Ishikawa (cell line): Measurements from ENCODE around the gene HIBADH.

Source experiments
- CEBPB ChIP-seq: IDR thresholded peaks from 2 replicates; pipeline ENCODE4 v1.6.1; 2012
- CREB1 ChIP-seq: IDR thresholded peaks from 2 replicates; pipeline ENCODE4 v1.6.1; 2012; ENCODE audit warnings: low read depth
- EGR1 ChIP-seq: IDR thresholded peaks from 2 replicates; pipeline ENCODE4 v1.6.1; 2012
- EP300 ChIP-seq: IDR thresholded peaks from 2 replicates; pipeline ENCODE4 v1.6.1; 2012; ENCODE audit warnings: borderline replicate concordance
- FOXM1 ChIP-seq: IDR thresholded peaks from 2 replicates; pipeline ENCODE4 v1.6.1; 2012; ENCODE audit warnings: low read depth, borderline replicate concordance
- NFIC ChIP-seq: IDR thresholded peaks from 2 replicates; pipeline ENCODE4 v1.6.1; 2012
- RAD21 ChIP-seq: IDR thresholded peaks from 2 replicates; pipeline ENCODE4 v1.6.1; 2012; ENCODE audit warnings: low read depth
- TAF1 ChIP-seq: IDR thresholded peaks from 2 replicates; pipeline ENCODE4 v1.6.1; 2012; ENCODE audit warnings: low read depth, mild to moderate bottlenecking
- TCF12 ChIP-seq: IDR thresholded peaks from 2 replicates; pipeline ENCODE4 v1.6.1; 2012; ENCODE audit warnings: low read depth
- TEAD4 ChIP-seq: IDR thresholded peaks from 2 replicates; pipeline ENCODE4 v1.6.1; 2012
- YY1 ChIP-seq: IDR thresholded peaks from 2 replicates; pipeline ENCODE4 v1.6.1; 2012; ENCODE audit warnings: low read depth
- ZBTB7A ChIP-seq: IDR thresholded peaks from 2 replicates; pipeline ENCODE4 v1.6.1; 2012; ENCODE audit warnings: low read depth
- TF ChIP-seq, protein P1 (sequence below): IDR thresholded peaks from 2 replicates; pipeline ENCODE4 v1.6.1; 2012
- TF ChIP-seq, protein P2 (sequence below): IDR thresholded peaks from 2 replicates; pipeline ENCODE4 v1.6.1; 2012
- TF ChIP-seq, protein P3 (sequence below): IDR thresholded peaks from 2 replicates; pipeline ENCODE4 v1.6.1; 2012; ENCODE audit warnings: low read depth, mild to moderate bottlenecking

Gene HIBADH

DNA sequence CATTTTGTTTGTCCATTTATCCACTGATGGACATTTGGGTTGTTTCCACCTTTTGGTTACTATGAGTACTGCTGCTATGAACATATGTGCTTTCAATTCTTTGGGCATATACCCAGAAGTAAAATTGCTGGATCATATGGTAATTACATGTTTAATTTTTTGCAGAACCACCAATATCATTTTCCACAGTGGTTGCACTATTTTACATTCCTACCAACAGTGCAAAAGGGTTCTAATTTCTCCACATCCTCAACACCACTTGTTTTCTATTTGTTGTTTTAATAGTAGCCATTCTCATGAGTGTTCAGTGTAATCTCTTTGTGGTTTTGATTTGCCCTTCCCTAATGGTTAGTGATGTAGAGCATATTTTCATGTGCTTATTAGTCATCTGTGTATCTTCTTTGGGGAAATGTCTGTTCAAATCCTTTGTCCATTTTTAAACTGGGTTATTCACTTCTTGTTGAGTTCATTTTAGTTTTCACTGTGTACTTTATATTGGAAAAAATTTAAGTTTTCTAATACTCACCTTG is 101.9 kb downstream of the HIBADH start:
- TF ChIP-seq EP300, result no peak

DNA sequence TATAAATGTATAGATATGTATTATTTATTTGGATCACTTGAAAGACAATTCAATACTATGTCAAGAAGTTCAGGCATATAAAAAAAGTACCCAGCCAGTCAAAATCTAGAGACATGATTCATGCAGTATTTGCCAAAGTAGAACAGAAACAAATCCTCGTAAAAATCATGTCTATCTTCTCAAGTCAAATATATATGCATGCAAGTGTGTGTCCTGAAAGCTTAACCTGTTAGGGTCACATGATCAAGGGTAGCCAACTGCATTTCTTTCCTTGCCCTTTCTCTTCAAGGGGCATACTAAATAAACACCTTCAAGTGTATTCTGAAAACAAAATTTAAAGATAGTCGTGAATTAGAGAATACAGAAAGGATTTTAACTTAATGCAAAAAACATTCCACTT is 107.0 kb downstream of the HIBADH start:
- no peak for TF ChIP-seq RAD21
- TF ChIP-seq, protein P1, sequence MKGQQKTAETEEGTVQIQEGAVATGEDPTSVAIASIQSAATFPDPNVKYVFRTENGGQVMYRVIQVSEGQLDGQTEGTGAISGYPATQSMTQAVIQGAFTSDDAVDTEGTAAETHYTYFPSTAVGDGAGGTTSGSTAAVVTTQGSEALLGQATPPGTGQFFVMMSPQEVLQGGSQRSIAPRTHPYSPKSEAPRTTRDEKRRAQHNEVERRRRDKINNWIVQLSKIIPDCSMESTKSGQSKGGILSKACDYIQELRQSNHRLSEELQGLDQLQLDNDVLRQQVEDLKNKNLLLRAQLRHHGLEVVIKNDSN, result no peak; the same call in 1 of the 2 replicates
- TF ChIP-seq CEBPB, result no peak
- TF ChIP-seq FOXM1, result no peak
- TF ChIP-seq TCF12, result no peak
- no peak for TF ChIP-seq CREB1
- TF ChIP-seq, protein P2, sequence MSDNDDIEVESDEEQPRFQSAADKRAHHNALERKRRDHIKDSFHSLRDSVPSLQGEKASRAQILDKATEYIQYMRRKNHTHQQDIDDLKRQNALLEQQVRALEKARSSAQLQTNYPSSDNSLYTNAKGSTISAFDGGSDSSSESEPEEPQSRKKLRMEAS, result no peak
- TF ChIP-seq EGR1, result no peak
- TF ChIP-seq EP300, result no peak
- no peak for TF ChIP-seq ZBTB7A
- TF ChIP-seq TAF1, result no peak
- TF ChIP-seq TEAD4, result no peak
- TF ChIP-seq, protein P3, sequence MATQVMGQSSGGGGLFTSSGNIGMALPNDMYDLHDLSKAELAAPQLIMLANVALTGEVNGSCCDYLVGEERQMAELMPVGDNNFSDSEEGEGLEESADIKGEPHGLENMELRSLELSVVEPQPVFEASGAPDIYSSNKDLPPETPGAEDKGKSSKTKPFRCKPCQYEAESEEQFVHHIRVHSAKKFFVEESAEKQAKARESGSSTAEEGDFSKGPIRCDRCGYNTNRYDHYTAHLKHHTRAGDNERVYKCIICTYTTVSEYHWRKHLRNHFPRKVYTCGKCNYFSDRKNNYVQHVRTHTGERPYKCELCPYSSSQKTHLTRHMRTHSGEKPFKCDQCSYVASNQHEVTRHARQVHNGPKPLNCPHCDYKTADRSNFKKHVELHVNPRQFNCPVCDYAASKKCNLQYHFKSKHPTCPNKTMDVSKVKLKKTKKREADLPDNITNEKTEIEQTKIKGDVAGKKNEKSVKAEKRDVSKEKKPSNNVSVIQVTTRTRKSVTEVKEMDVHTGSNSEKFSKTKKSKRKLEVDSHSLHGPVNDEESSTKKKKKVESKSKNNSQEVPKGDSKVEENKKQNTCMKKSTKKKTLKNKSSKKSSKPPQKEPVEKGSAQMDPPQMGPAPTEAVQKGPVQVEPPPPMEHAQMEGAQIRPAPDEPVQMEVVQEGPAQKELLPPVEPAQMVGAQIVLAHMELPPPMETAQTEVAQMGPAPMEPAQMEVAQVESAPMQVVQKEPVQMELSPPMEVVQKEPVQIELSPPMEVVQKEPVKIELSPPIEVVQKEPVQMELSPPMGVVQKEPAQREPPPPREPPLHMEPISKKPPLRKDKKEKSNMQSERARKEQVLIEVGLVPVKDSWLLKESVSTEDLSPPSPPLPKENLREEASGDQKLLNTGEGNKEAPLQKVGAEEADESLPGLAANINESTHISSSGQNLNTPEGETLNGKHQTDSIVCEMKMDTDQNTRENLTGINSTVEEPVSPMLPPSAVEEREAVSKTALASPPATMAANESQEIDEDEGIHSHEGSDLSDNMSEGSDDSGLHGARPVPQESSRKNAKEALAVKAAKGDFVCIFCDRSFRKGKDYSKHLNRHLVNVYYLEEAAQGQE, result no peak
- TF ChIP-seq NFIC, result no peak
- TF ChIP-seq YY1, result no peak

DNA sequence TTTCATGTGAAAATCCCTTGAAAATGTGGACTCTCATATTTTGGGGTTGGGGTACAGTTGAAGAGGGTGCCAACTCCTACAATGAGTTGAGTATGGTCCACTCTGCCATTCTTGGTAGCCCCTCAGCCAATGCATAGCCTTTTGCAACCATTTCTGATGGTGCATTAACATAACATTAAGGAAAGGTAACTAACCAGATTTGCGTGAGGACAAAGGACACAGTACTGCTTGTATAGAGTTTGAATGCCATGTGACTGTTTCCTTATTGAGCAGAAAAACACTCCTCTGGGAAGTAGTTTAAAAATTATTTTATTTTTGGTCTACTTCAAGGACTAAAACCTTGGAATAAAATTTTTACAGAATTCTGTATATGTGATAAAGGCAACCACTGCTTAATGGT is 107.9 kb downstream of the HIBADH start:
- no peak for TF ChIP-seq CEBPB
- TF ChIP-seq FOXM1, result no peak
- TF ChIP-seq TEAD4, result no peak
- TF ChIP-seq, protein P3, result no peak
- no peak for TF ChIP-seq TAF1
- TF ChIP-seq, protein P1, result no peak
- no peak for TF ChIP-seq RAD21
- TF ChIP-seq YY1, result no peak
- TF ChIP-seq TCF12, result no peak
- no peak for TF ChIP-seq NFIC
- no peak for TF ChIP-seq EP300
- no peak for TF ChIP-seq ZBTB7A
- TF ChIP-seq EGR1, result no peak
- TF ChIP-seq CREB1, result no peak
- TF ChIP-seq, protein P2, result no peak

DNA sequence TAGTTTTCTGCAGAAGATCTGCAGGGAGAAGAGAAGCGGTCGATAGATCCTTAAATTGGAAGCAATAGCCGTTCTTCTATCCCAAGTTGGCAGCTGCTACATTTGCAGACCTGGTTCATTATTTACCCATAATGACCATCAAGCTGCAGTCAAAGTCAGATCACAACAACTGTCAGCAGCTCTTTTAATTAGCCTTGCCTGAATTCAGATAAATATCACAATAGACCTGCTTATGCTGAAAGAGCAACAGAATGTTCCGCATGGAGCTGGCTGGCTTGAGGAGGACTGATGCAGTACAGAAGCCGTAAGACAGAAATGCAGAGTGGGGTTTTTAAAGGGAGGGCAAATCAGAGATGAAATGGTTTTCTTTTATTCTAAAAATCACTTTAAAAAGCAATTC is 109.4 kb downstream of the HIBADH start:
- TF ChIP-seq NFIC (no peak), ZBTB7A (no peak), EGR1 (no peak), EP300 (no peak), TEAD4 (no peak), YY1 (no peak), RAD21 (no peak), CEBPB (no peak)
- TF ChIP-seq, protein P3, result no peak
